Gastroesophageal sphincter (tissue), 3 donors: Measurements from ENCODE around the gene WDR64.
"Not testable (repeated sequence)": the region's sequence is repeated elsewhere in the genome, so short reads cannot be mapped to it uniquely, and the experiment has no call there.

Experiments used
- CTCF ChIP-seq, 4 experiments: fragments of 200-600 bp in 2 of 4; fragments of 450-650 bp in 2 of 4; sonication (generic) in 1 of 4; IDR thresholded peaks; one replicate each; pipeline ENCODE4 v1.5.1; 2017 to 2019; ENCODE audit warnings: antibody characterized with exemption in 4 of 4, mild to moderate bottlenecking in 2 of 4, moderate library complexity in 2 of 4
- EP300 ChIP-seq: sonication (generic); formaldehyde crosslinking; IDR thresholded peaks from one replicate; pipeline ENCODE4 v1.6.1; 2017; ENCODE audit warnings: antibody characterized with exemption, mild to moderate bottlenecking
- POLR2A ChIP-seq, 2 donors: fragments of 450-650 bp; IDR thresholded peaks; one replicate each; pipeline ENCODE4 v1.6.1; 2017; ENCODE audit warnings: antibody characterized with exemption in 2 of 2, mild to moderate bottlenecking in 2 of 2, moderate library complexity in 1 of 2

- TF ChIP-seq CTCF (IDR thresholded peaks at IDR 0.05); POLR2A (IDR thresholded peaks at IDR 0.05); EP300: not testable (repeated sequence)
Measured at GRCh38 chr1:241659016-241659415, 6.9 kb downstream of the WDR64 start.
